ENCODE measurements around the gene VSIR.

The VSIR gene

DNA sequence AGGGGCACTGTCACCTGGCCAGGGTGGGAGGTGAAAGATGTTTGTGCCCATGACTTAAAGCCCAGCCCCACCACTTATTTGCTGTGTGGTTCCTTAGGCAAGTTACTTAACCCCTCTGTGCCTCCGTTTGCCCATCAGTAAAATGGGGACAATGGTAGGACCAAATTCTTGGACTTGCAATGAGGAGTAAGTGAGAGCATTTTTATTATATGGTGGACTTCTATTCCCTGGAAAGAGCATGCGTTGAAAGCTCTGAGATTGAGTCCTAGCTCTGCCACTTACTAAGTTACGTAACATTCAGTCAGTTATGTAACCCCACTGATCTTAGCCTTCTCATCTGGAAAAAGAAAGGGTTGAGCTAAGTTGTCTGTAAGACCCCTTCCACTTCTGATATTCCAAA lies 18.8 kb downstream of the VSIR start:
- H3K4me3 ChIP-seq (ENCODE audit: low read length) = no peak overlapping the region
- TF ChIP-seq CTCF (conservative IDR thresholded peaks at IDR 0.05; ENCODE audit: low read depth, low read length) = no peak
- no peak for DNase-seq (ENCODE audit: low read depth)

DNA sequence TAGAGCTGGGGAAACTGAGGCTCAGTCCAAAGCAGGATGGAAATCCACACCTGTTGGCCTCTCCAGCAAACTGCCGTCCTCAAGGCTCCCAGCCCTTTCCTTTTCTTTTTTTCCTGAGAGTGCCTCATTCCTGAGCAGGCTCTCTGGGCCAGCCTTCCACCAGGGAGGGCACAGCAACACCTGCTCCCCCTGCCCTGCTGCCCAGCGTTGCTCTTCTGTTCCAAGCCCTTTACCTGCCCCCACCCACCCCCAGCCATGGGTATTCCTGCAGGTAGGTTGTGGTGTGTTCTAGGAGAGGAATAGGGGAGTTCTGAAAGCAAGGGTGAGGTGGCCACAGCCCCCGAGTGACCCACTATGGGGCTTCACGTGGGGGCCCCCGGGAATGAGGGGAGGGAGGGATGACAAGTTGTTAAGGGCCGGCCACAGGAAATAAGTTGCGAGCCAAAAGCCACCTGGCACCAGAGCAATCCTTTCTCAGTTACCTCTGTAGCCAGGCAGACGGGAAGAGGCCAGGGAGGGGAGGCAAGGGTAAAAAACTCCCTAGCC lies 19.3 kb downstream of the VSIR start:
- DNase-seq (ENCODE audit: low read depth) = no peak
- no peak overlapping the region for H3K4me3 ChIP-seq (ENCODE audit: low read length)
- TF ChIP-seq CTCF (conservative IDR thresholded peaks at IDR 0.05; ENCODE audit: low read depth, low read length) = no peak

- TF ChIP-seq CTCF (conservative IDR thresholded peaks at IDR 0.05; ENCODE audit: low read depth, low read length) = peak; percentile 8
- no peak for DNase-seq (ENCODE audit: low read depth)
- H3K4me3 ChIP-seq (ENCODE audit: low read length) = no peak overlapping the region
These were observed 20.0 kb downstream of the VSIR start for GRCh38 chr10:71753091-71753959.

DNA sequence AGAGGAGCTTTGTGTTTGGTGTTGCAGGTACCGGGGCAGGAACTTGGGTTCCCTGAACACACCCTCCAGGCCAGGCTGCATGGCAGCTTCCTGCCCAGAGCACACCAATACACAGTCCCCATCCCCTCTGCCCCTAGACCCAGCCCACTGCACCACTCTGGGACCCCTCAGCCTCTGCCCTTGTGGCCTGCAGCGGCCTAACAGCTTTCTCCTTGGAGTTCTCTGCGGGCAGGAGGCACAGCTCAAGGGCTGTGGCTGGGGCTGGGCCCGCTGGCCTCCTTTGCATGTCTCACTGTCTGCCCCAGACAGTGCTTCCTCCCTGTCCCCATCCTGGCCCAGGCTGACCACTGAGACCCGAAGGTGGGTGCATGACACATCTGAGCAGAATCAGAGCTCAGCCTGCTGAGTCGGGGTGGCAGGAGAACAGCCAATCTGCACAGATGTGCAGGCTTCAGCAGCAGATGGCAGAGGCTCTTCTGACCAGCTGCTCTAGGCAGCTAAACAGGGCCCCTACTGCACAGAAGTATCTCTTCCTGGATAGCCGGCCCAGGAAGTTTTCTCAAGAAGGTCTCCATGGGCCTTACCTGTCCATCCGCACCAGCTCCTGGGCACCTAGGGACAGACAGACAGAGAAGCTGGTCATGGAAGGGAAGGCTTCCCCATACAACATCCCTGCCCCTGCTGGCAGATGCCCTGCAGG lies 20.8 kb downstream of the VSIR start:
- no peak for TF ChIP-seq CTCF (conservative IDR thresholded peaks at IDR 0.05; ENCODE audit: low read depth, low read length)
- DNase-seq (ENCODE audit: low read depth) = no peak
- no peak overlapping the region for H3K4me3 ChIP-seq (ENCODE audit: low read length)

DNA sequence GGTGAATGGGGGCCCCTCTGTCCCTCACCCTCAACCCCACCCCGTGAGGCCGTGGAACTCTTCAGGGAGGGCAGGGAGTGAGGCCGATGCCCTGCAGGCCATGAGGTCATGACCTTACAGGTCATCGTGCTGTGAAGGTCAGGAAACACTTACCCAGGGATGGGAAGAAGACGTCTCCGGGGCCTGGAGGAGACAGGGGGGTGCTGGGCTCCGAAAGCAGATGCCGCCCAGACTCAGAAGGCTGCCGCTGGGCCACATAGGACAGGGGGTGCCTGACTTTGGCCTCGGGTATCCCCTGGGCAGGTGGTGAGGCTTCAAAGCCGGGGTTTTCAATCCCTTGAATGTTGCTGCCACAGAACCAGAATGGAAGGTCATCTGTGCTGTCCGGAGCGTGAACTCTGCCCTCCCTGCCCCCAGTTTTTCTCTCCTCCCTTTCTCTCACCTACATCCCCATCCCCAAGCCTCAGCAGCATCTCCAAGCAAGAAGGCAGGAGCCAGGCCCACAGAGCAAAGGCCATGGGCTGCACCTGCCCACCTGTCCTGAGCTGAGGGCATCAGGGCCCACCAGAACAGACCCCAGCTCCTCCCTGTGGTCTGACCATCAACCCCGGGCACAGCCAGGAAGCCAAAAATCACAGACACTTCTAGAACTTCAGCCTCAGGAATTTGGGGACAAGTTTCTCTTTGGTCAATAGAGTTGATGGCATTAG lies 21.6 kb downstream of the VSIR start:
- no peak for DNase-seq (ENCODE audit: low read depth)
- H3K4me3 ChIP-seq (ENCODE audit: low read length) = no peak overlapping the region
- TF ChIP-seq CTCF (conservative IDR thresholded peaks at IDR 0.05; ENCODE audit: low read depth, low read length) = no peak

- no peak for DNase-seq (ENCODE audit: low read depth)
- no peak overlapping the region for H3K4me3 ChIP-seq (ENCODE audit: low read length)
These were observed 22.3 kb downstream of the VSIR start for GRCh38 chr10:71750986-71751385.

More at GRCh38 chr10:71750986-71751385, 22.3 kb downstream of the VSIR start:
- no peak for TF ChIP-seq CTCF (conservative IDR thresholded peaks at IDR 0.05; ENCODE audit: low read depth, low read length)
